HepG2 (cell line): ENCODE measurements around the gene COQ8B. TPM values are rescaled to one million over a fixed set of nuclear protein-coding genes. Genes with fewer than 3 reads are reported as not detected.
A peak's percentile ranks its signal among the peaks of the same experiment; 100 is the strongest.

Experiments
- ATAC-seq: fragments of 200-7000 bp; cut with Tn5 transposase; 3 replicates; pipeline ENCODE4 v1.9.1; 2020; ENCODE audit warnings: mild to moderate bottlenecking, moderate library complexity
- BruUV-seq: library from RNA; stranded (reverse); fragments of 400-500 nt; replicated peaks from 2 replicates; lab custom pipeline; 2021; lab: Mats Ljungman, UMichigan
- CTCF ChIA-PET: fragments of 300-600 bp; formaldehyde crosslinking; extraction: SDS; loops from one replicate; lab custom pipeline; 2021; ENCODE audit warnings: low total read pairs, inconsistent platforms, low intra/inter-chr PET ratio; lab: Yijun Ruan, JAX
- POLR2A ChIA-PET: fragments of 350-600 bp; sonication (Branson Sonifier 250); formaldehyde crosslinking; loops from one replicate; lab custom pipeline; 2020; ENCODE audit warnings: antibody characterized with exemption, inconsistent platforms; lab: Yijun Ruan, JAX
- DNase-seq: peaks from one replicate; pipeline ENCODE4 v3.0.0-alpha.2; 2015; ENCODE audit warnings: low spot score
- FAIRE-seq: peaks from 3 replicates; lab custom pipeline; 2011; peaks lifted over from hg19 to GRCh38; lab: Jason Lieb, UNC
- H2AFZ ChIP-seq: one replicate; pipeline ENCODE4 v1.6.1; 2011; ENCODE audit warnings: low read length, inconsistent platforms
- H3K27ac ChIP-seq: fragments of 300-600 bp; 3 replicates; pipeline ENCODE4 v1.8.0; 2011; ENCODE audit warnings: mixed run types, mild to moderate bottlenecking, mixed read lengths, low read length, inconsistent platforms; ENCODE audit not compliant: insufficient read depth; ENCODE audit errors: extremely low read length
- H3K27me3 ChIP-seq, 2 experiments: fragments of 200-600 bp in 1 of 2; 2 replicates in 1 of 2; 3 replicates in 1 of 2; pipeline versions ENCODE4 v1.6.0 to v1.8.0; 2011; ENCODE audit warnings: low read length in 2 of 2, mild to moderate bottlenecking in 2 of 2, moderate library complexity in 2 of 2, inconsistent platforms in 1 of 2; ENCODE audit not compliant: insufficient read depth in 2 of 2, control insufficient read depth in 1 of 2
- H3K36me3 ChIP-seq, 2 experiments: fragments of 200-600 bp in 1 of 2; replicated peaks in 1 of 2; 2 replicates in 1 of 2; 3 replicates in 1 of 2; pipeline versions ENCODE4 v1.5.1 to v1.8.0; 2011; ENCODE audit warnings: low read length in 2 of 2, inconsistent platforms in 1 of 2; ENCODE audit not compliant: insufficient read depth in 2 of 2, control insufficient read depth in 1 of 2
- H3K4me1 ChIP-seq: 2 replicates; pipeline ENCODE4 v1.5.1; 2012; ENCODE audit warnings: low read length, inconsistent platforms; ENCODE audit not compliant: insufficient read depth
- H3K4me2 ChIP-seq: 2 replicates; pipeline ENCODE4 v1.6.0; 2011; ENCODE audit warnings: low read depth, low read length, inconsistent platforms
- H3K4me3 ChIP-seq, 3 experiments: fragments of 200-600 bp in 1 of 3; sonication (generic), shearing (Covaris generic) in 1 of 3; replicated peaks in 1 of 3; 2 replicates each; pipeline ENCODE4 v1.5.1; 2011 to 2016; ENCODE audit warnings: low read length in 3 of 3, inconsistent platforms in 2 of 3, low read depth in 2 of 3, mild to moderate bottlenecking in 2 of 3, control low read depth in 1 of 3, mixed read lengths in 1 of 3; ENCODE audit not compliant: insufficient read depth in 1 of 3
- H3K79me2 ChIP-seq: one replicate; pipeline ENCODE4 v1.6.1; 2011; ENCODE audit warnings: low read length, inconsistent platforms; ENCODE audit not compliant: insufficient read depth
- H3K9ac ChIP-seq: 2 replicates; pipeline ENCODE4 v1.6.0; 2011; ENCODE audit warnings: mild to moderate bottlenecking, low read depth, low read length, inconsistent platforms; ENCODE audit not compliant: insufficient read depth
- H3K9me3 ChIP-seq: 2 replicates; pipeline ENCODE4 v1.5.1; 2012; ENCODE audit warnings: mild to moderate bottlenecking, low read length
- H4K20me1 ChIP-seq: 2 replicates; pipeline ENCODE4 v1.6.0; 2011; ENCODE audit warnings: inconsistent platforms, mild to moderate bottlenecking, low read length, moderate library complexity; ENCODE audit not compliant: insufficient read depth
- ELF1 ChIP-seq: sonication (generic); formaldehyde crosslinking; IDR thresholded peaks from 2 replicates; pipeline ENCODE4 v1.4.0; 2020; ENCODE audit warnings: missing genetic modification reagents
- HNF4A ChIP-seq: sonication (generic); formaldehyde crosslinking; IDR thresholded peaks from 2 replicates; pipeline ENCODE4 v1.4.0; 2020; ENCODE audit warnings: missing genetic modification reagents
- ZEB1 ChIP-seq: IDR thresholded peaks from 2 replicates; pipeline ENCODE4 v1.6.1; 2012; ENCODE audit warnings: mild to moderate bottlenecking, low read depth, inconsistent platforms; ENCODE audit not compliant: insufficient replicate concordance
- WGBS: methylation state at CpG from one replicate; pipeline ENCODE4 v1.1.6; 2017; ENCODE audit warnings: low lambda C conversion rate; 5-methylcytosine and 5-hydroxymethylcytosine counted together
- in situ Hi-C: cut with HindIII; loops from 2 replicates; pipeline ENCODE4 v1.10.0; 2017; ENCODE audit warnings: low pct_unique_long_range_greater_than_20kb; ENCODE audit not compliant: extremely low pct_ligation_motif_present
- intact Hi-C: fragments of 100-400 bp; cut with micrococcal nuclease; formaldehyde crosslinking; loops from one replicate; pipeline ENCODE4 v1.10.0; 2022; ENCODE audit not compliant: unreplicated experiment
- polyA plus RNA-seq, 8 experiments: library from polyadenylated mRNA; depleted of rRNA in 3 of 8; stranded (reverse) in 7 of 8; unstranded in 1 of 8; fragments of >200 nt; fragmentation: Illumina TruSeq in 4 of 8; extraction: Trizol in 4 of 8; gene quantifications; 2 replicates each; pipeline versions ENCODE4 v1.2.1 to v1.2.3, GENCODE V29; 2011 to 2016; ENCODE audit warnings: low read depth in 4 of 8, missing spikeins in 1 of 8, mixed read lengths in 1 of 8; ENCODE audit not compliant: insufficient read depth in 1 of 8
- total RNA-seq, 5 experiments: library from RNA; depleted of rRNA; stranded (reverse); fragments of >200 nt; fragmentation: Illumina TruSeq; extraction: Trizol; gene quantifications; 2 replicates each; pipeline ENCODE4 v1.2.3, GENCODE V29; 2016; ENCODE audit warnings: low read depth in 1 of 5
- TF ChIP-seq, protein P1 (sequence below): sonication (generic); formaldehyde crosslinking; IDR thresholded peaks from 2 replicates; pipeline ENCODE4 v1.8.1; 2023; ENCODE audit warnings: mild to moderate bottlenecking, missing genetic modification reagents, borderline replicate concordance

Gene COQ8B
- total and polyA plus RNA-seq, 2 of the 13 experiments (the other 11 are each of a cell fraction or from before 2014, with no cell fraction given) = 12.3 to 17.2 TPM

- no peak for DNase-seq
- CTCF ChIA-PET = no interaction called here
- in situ Hi-C loops = no loop called here
- BruUV-seq = no TSS peak
- FAIRE-seq = no peak
- Histone ChIP-seq H4K20me1 (no peaks in the 10 kb centered on the region), H3K4me2 (no peak overlapping the region), H2AFZ (no peak overlapping the region), H3K27me3 (no peaks in the 10 kb centered on the region; a peak in 1 of 5 replicates), H3K4me1 (no peaks in the 10 kb centered on the region), H3K9ac (no peak overlapping the region), H3K79me2 (no peaks in the 10 kb centered on the region), H3K4me3 (no peak overlapping the region), H3K27ac (no peak overlapping the region), H3K9me3 (no peaks in the 10 kb centered on the region), H3K36me3 (peaks cover 3 to 9% of the 10 kb centered on the region in 2 experiments; a peak in 4 of 5 replicates)
- POLR2A ChIA-PET = no interaction called here
- TF ChIP-seq ELF1 (CRISPR knock-in tag) = no peak
- TF ChIP-seq HNF4A (CRISPR knock-in tag) = 0 out of 2 replicates have a peak, but pooled peaks have one; percentile 14
- ATAC-seq = no peak
- WGBS = 69% methylated on average over 5 of the region's 5 CpGs
- intact Hi-C loops = no loop called here
Measured at GRCh38 chr19:40695881-40696280, 20.8 kb downstream of the COQ8B start.

DNA sequence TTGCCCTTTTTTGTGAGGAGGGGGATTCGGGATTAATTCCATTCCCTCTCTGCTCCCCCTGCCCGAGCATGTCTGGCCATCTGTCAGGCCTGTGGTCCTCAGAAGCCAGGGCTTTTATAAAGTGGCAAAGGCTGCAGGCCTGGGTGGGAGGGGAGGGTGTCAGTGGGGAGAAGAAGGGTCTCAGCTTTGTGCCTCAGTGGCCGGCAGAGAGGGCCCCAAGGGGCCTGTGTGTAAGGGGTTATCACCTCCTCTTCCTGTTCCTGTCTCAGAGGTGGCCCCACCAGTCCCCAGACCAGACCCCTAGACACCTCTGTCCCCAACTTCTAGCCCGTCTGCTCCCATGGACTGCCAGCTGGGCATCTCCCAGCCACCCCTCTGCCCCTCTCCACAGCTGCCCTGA, 22.8 kb downstream of the COQ8B start:
- no peak for TF ChIP-seq ZEB1
- TF ChIP-seq, protein P1, sequence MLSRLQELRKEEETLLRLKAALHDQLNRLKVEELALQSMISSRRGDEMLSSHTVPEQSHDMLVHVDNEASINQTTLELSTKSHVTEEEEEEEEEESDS (CRISPR knock-in tag) = no peak

More for the DNA sequence above, 22.8 kb downstream of the COQ8B start:
- no peaks in the 10 kb centered on the region; a peak in 1 of 5 replicates for H3K27me3 ChIP-seq
- intact Hi-C loops = no loop called here
- H3K4me2 ChIP-seq = no peak overlapping the region
- H2AFZ ChIP-seq = no peak overlapping the region
- no peaks in the 10 kb centered on the region for H3K79me2 ChIP-seq
- no peaks in the 10 kb centered on the region for H3K4me1 ChIP-seq
- H3K36me3 ChIP-seq = peaks cover 3 to 5% of the 10 kb centered on the region in 2 experiments; a peak in 3 of 5 replicates
- H3K4me3 ChIP-seq = no peak overlapping the region
- FAIRE-seq (no peak), ATAC-seq (no peak), DNase-seq (no peak)
- CTCF ChIA-PET = no interaction called here
- H4K20me1 ChIP-seq = no peaks in the 10 kb centered on the region
- H3K27ac ChIP-seq = no peak overlapping the region
- POLR2A ChIA-PET = no interaction called here
- BruUV-seq = no TSS peak
- in situ Hi-C loops = no loop called here
- H3K9me3 ChIP-seq = no peaks in the 10 kb centered on the region
- H3K9ac ChIP-seq = no peak overlapping the region
- 90% methylated on average over 3 of the region's 4 CpGs for WGBS
